Measurements from ENCODE around the gene RIT1. TPM values are rescaled to one million over a fixed set of nuclear protein-coding genes. Genes with fewer than 3 reads are reported as not detected.

The RIT1 gene
- total RNA-seq, 1 experiment from 2014 or later, result 27.2 TPM

Small RNA genes lying within 50 kb of the gene (microRNA-seq; reads per million reads assigned to microRNA genes)
- not detected for gene MIR6738 (ENCODE audit: borderline number of aligned reads)

Other genes starting within 250 kb of the RIT1 start
- gene YY1AP1, start 222.6 kb downstream of the RIT1 start, total RNA-seq (2021), result 41.8 to 45.0 TPM (median 41.8 TPM) in 3 replicates
- gene DAP3, start 222.3 kb downstream of the RIT1 start, total RNA-seq (2021), result 107 to 125 TPM (median 109 TPM) in 3 replicates
- gene GON4L, start 54.1 kb downstream of the RIT1 start, total RNA-seq (2021), result 44.6 to 54.4 TPM (median 46.6 TPM) in 3 replicates
- 6.1 to 8.9 TPM (median 7.5 TPM) in 3 replicates for gene SYT11, start 51.8 kb downstream of the RIT1 start, total RNA-seq (2021)
- 46.0 to 64.4 TPM (median 59.8 TPM) in 3 replicates for gene KHDC4, start 23.1 kb upstream of the RIT1 start, total RNA-seq (2021)
- not detected in 3 replicates for gene RXFP4, start 30.3 kb upstream of the RIT1 start, total RNA-seq (2021)
- 60.0 to 69.5 TPM (median 66.2 TPM) in 3 replicates for gene ARHGEF2, start 67.2 kb upstream of the RIT1 start, total RNA-seq (2021)
- 172 to 175 TPM (median 174 TPM) in 3 replicates for gene SSR2, start 109.6 kb upstream of the RIT1 start, total RNA-seq (2021)
- 35.0 to 37.3 TPM (median 36.3 TPM) in 3 replicates for gene UBQLN4, start 142.4 kb upstream of the RIT1 start, total RNA-seq (2021)
- gene LAMTOR2, start 143.4 kb upstream of the RIT1 start, total RNA-seq (2021), result 62.4 to 75.7 TPM (median 73.8 TPM) in 3 replicates
- 61.9 to 82.8 TPM (median 82.5 TPM) in 3 replicates for gene RAB25, start 149.8 kb upstream of the RIT1 start, total RNA-seq (2021)
- 66.3 to 79.1 TPM (median 70.6 TPM) in 3 replicates for gene MEX3A, start 171.1 kb upstream of the RIT1 start, total RNA-seq (2021)
- gene LMNA, start 203.4 kb upstream of the RIT1 start, total RNA-seq (2021), result 40.7 to 68.8 TPM (median 46.2 TPM) in 3 replicates
- 6.9 to 12.4 TPM (median 8.7 TPM) in 3 replicates for gene SEMA4A, start 242.2 kb upstream of the RIT1 start, total RNA-seq (2021)

All from WTC11 (cell line).